SK-N-SH (cell line): Measurements from ENCODE around the gene FANCL. TPM values are rescaled to one million over a fixed set of nuclear protein-coding genes. Genes with fewer than 3 reads are reported as not detected.
"Not testable (repeated sequence)": the region's sequence is repeated elsewhere in the genome, so short reads cannot be mapped to it uniquely, and the experiment has no call there.

Source experiments
- CTCF ChIA-PET: fragments of 300-600, 350-600 bp; formaldehyde crosslinking; extraction: SDS; loops from one replicate; lab custom pipeline; 2021; lab: Yijun Ruan, JAX
- POLR2A ChIA-PET: fragments of 350-600 bp; sonication (Branson Sonifier 250); formaldehyde crosslinking; extraction: SDS; loops from one replicate; lab custom pipeline; 2020; ENCODE audit warnings: antibody characterized with exemption, inconsistent platforms; lab: Yijun Ruan, JAX
- DNase-seq: peaks from one replicate; pipeline ENCODE4 v3.0.0; 2012
- H2AFZ ChIP-seq: fragments of 200-600 bp; sonication (generic); 2 replicates; pipeline ENCODE4 v1.8.1; 2016; ENCODE audit warnings: antibody characterized with exemption, mild to moderate bottlenecking, low read depth
- H3F3A ChIP-seq: fragments of 200-600 bp; sonication (generic); replicated peaks from 2 replicates; pipeline ENCODE3; 2016; ENCODE audit warnings: antibody characterized with exemption, mild to moderate bottlenecking; ENCODE audit not compliant: insufficient read depth
- H3K27ac ChIP-seq, 2 experiments: fragments of 200-500 bp in 1 of 2; fragments of 200-600 bp in 1 of 2; sonication (Bioruptor generic) in 1 of 2; sonication (generic), shearing (Covaris generic) in 1 of 2; 2 replicates each; pipeline versions ENCODE4 v1.5.1 to v1.6.1; 2014 to 2016; ENCODE audit warnings: low read depth in 2 of 2, inconsistent platforms in 1 of 2, low read length in 1 of 2, mild to moderate bottlenecking in 1 of 2, mixed read lengths in 1 of 2
- H3K27me3 ChIP-seq: fragments of 200-600 bp; sonication (generic), shearing (Covaris generic); 2 replicates; pipeline ENCODE4 v1.6.1; 2016; ENCODE audit warnings: mixed run types; ENCODE audit not compliant: insufficient read depth
- H3K36me3 ChIP-seq, 2 experiments: fragments of 200-500 bp in 1 of 2; fragments of 200-600 bp in 1 of 2; sonication (Bioruptor generic) in 1 of 2; sonication (generic) in 1 of 2; replicated peaks in 1 of 2; 2 replicates each; pipeline versions ENCODE3 to v1.5.1; 2014 to 2016; ENCODE audit warnings: low read length in 1 of 2, mild to moderate bottlenecking in 1 of 2; ENCODE audit not compliant: insufficient read depth in 2 of 2, control insufficient read depth in 1 of 2
- H3K4me1 ChIP-seq, 2 experiments: fragments of 200-500 bp in 1 of 2; fragments of 200-600 bp in 1 of 2; sonication (Bioruptor generic) in 1 of 2; sonication (generic), shearing (Covaris generic) in 1 of 2; 2 replicates each; pipeline versions ENCODE4 v1.5.1 to v1.6.1; 2014 to 2016; ENCODE audit warnings: low read depth in 1 of 2, low read length in 1 of 2, mixed run types in 1 of 2; ENCODE audit not compliant: insufficient read depth in 2 of 2, control insufficient read depth in 1 of 2
- H3K4me2 ChIP-seq: fragments of 200-600 bp; sonication (generic), shearing (Covaris generic); 2 replicates; pipeline ENCODE4 v1.6.1; 2017; ENCODE audit warnings: mixed run types
- H3K4me3 ChIP-seq, 2 experiments: fragments of 200-500 bp in 1 of 2; fragments of 200-600 bp in 1 of 2; sonication (Bioruptor generic) in 1 of 2; sonication (generic), shearing (Covaris generic) in 1 of 2; 2 replicates each; pipeline versions ENCODE4 v1.5.1 to v1.8.1; 2014 to 2016; ENCODE audit warnings: low read depth in 2 of 2, inconsistent platforms in 1 of 2, low read length in 1 of 2, mild to moderate bottlenecking in 1 of 2, mixed read lengths in 1 of 2, moderate library complexity in 1 of 2
- H3K79me2 ChIP-seq: fragments of 200-600 bp; sonication (generic); 2 replicates; pipeline ENCODE4 v1.8.1; 2017; ENCODE audit warnings: mild to moderate bottlenecking; ENCODE audit not compliant: insufficient read depth
- H3K9ac ChIP-seq: fragments of 200-600 bp; sonication (generic); 2 replicates; pipeline ENCODE4 v1.6.1; 2017; ENCODE audit warnings: mixed run types
- H3K9me2 ChIP-seq: fragments of 200-600 bp; sonication (generic); 2 replicates; pipeline ENCODE4 v1.6.1; 2017; ENCODE audit warnings: mixed run types
- H3K9me3 ChIP-seq: fragments of 200-600 bp; sonication (generic); 2 replicates; pipeline ENCODE4 v1.6.1; 2017; ENCODE audit warnings: mixed run types, mild to moderate bottlenecking, moderate library complexity
- H4K20me1 ChIP-seq: fragments of 200-600 bp; sonication (generic); 2 replicates; pipeline ENCODE4 v1.6.1; 2017; ENCODE audit warnings: mild to moderate bottlenecking, mixed run types; ENCODE audit not compliant: insufficient read depth
- CHD2 ChIP-seq: fragments of 150-350 bp; IDR thresholded peaks from 2 replicates; pipeline ENCODE4 v1.6.1; 2018; ENCODE audit warnings: low read length; ENCODE audit not compliant: partially characterized antibody
- ELF1 ChIP-seq: IDR thresholded peaks from 2 replicates; pipeline ENCODE4 v1.4.0; 2012
- EP300 ChIP-seq, 2 experiments: IDR thresholded peaks; 2 replicates each; pipeline versions ENCODE4 v1.4.0 to v1.6.1; 2012; ENCODE audit warnings: borderline replicate concordance in 1 of 2, low read depth in 1 of 2, low read length in 1 of 2
- FOXJ3 ChIP-seq: sonication (generic); formaldehyde crosslinking; IDR thresholded peaks from 2 replicates; pipeline ENCODE4 v1.5.1; 2020; ENCODE audit warnings: mild to moderate bottlenecking, missing genetic modification reagents
- FOXM1 ChIP-seq: IDR thresholded peaks from 2 replicates; pipeline ENCODE4 v1.4.0; 2012; ENCODE audit warnings: low read depth, mild to moderate bottlenecking
- GABPA ChIP-seq: IDR thresholded peaks from 2 replicates; pipeline ENCODE4 v1.4.0; 2012; ENCODE audit warnings: low read depth, mild to moderate bottlenecking
- GATA2 ChIP-seq: sonication (generic); formaldehyde crosslinking; IDR thresholded peaks from 2 replicates; pipeline ENCODE4 v1.5.0; 2020; ENCODE audit warnings: mild to moderate bottlenecking, missing genetic modification reagents
- JUND ChIP-seq: IDR thresholded peaks from 2 replicates; pipeline ENCODE4 v1.4.0; 2012
- MEF2A ChIP-seq: IDR thresholded peaks from 2 replicates; pipeline ENCODE4 v1.4.0; 2012; ENCODE audit warnings: low read depth, borderline replicate concordance
- NFIC ChIP-seq: IDR thresholded peaks from 2 replicates; pipeline ENCODE4 v1.4.0; 2012; ENCODE audit warnings: borderline replicate concordance
- NRF1 ChIP-seq: IDR thresholded peaks from 2 replicates; pipeline ENCODE4 v1.6.1; 2012; ENCODE audit warnings: low read depth, mild to moderate bottlenecking, low read length
- POLR2AphosphoS5 ChIP-seq: IDR thresholded peaks from 2 replicates; pipeline ENCODE4 v1.6.1; 2012; ENCODE audit warnings: low read depth, low read length
- RFX5 ChIP-seq: IDR thresholded peaks from 2 replicates; pipeline ENCODE4 v1.6.1; 2012; ENCODE audit warnings: mild to moderate bottlenecking, improper control_type of control experiment, low read length
- SIN3A ChIP-seq: IDR thresholded peaks from 2 replicates; pipeline ENCODE4 v1.6.1; 2012; ENCODE audit warnings: low read depth, mild to moderate bottlenecking, low read length, moderate library complexity, borderline replicate concordance
- TAF1 ChIP-seq: IDR thresholded peaks from 2 replicates; pipeline ENCODE4 v1.6.1; 2012; ENCODE audit warnings: low read depth, mild to moderate bottlenecking, low read length, moderate library complexity, borderline replicate concordance
- TCF12 ChIP-seq: IDR thresholded peaks from 2 replicates; pipeline ENCODE4 v1.4.0; 2012
- TEAD4 ChIP-seq: IDR thresholded peaks from 2 replicates; pipeline ENCODE4 v1.4.0; 2012; ENCODE audit warnings: mild to moderate bottlenecking, borderline replicate concordance; ENCODE audit not compliant: insufficient read depth
- WGBS: methylation state at CpG from one replicate; pipeline ENCODE4 v1.1.6; 2017; ENCODE audit warnings: low lambda C conversion rate; 5-methylcytosine and 5-hydroxymethylcytosine counted together
- polyA plus RNA-seq, 3 experiments: library from polyadenylated mRNA; depleted of rRNA; stranded (reverse); fragments of >200 nt; gene quantifications; 2 replicates each; pipeline ENCODE4 v1.2.3, GENCODE V29; 2012
- TF ChIP-seq, protein P1 (sequence below): fragments of 200-600 bp; sonication (generic); IDR thresholded peaks from 2 replicates; pipeline ENCODE4 v1.6.1; 2017; ENCODE audit warnings: antibody characterized with exemption, mild to moderate bottlenecking, moderate library complexity
- TF ChIP-seq, protein P2 (sequence below): IDR thresholded peaks from 2 replicates; pipeline ENCODE4 v1.4.0; 2012; ENCODE audit warnings: low read depth
- TF ChIP-seq, protein P3 (sequence below): fragments of 150-350 bp; IDR thresholded peaks from 2 replicates; pipeline ENCODE4 v1.6.1; 2016; ENCODE audit warnings: mild to moderate bottlenecking, low read depth, low read length

Gene FANCL
- polyA plus RNA-seq, 1 of the 3 experiments (the other 2 are of a cell fraction) = 11.8 TPM

DNA sequence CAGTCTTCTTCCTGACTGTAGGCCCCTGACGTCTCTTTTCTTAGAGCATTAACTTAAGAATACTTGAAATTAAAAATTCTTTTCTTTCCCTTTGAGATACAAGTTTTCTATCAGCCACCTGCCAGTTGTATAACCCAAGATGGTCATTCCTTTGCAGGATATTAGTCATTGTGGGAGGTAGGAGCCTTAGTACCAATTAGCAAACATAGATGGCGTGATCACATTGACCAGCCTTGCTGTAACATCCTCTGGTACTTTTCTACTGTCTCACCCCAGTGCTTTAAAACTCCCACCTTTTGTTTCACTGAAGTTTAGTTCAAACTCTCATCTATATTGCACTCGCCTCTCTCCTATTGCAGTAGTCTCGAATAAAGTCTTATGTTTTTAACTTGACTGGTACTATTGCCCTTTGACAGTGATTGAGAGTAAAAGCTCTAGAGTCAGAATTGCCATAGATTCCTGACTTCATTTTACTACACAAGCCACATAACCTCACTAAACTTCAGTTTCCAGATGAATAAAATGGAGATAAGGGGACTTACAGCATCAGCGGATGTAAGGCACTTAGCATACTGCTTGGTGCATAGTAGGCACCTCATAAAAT, 120.4 kb downstream of the FANCL start:
- CTCF ChIA-PET = interaction anchor here (0.8 to 1.2 kb wide), 4 partner anchors 8 to 215 kb away, joined by 3 read pairs; no protein-coding TSS in a partner anchor
- Histone ChIP-seq H3K9me3 (no peaks in the 10 kb centered on the region), H3F3A (no peaks in the 10 kb centered on the region), H3K27ac (no peak overlapping the region), H2AFZ (no peak overlapping the region), H4K20me1 (no peaks in the 10 kb centered on the region), H3K4me1 (no peaks in the 10 kb centered on the region), H3K4me3 (no peak overlapping the region), H3K9ac (no peak overlapping the region), H3K9me2 (no peaks in the 10 kb centered on the region), H3K79me2 (no peaks in the 10 kb centered on the region), H3K4me2 (no peak overlapping the region), H3K36me3 (no peaks in the 10 kb centered on the region), H3K27me3 (no peaks in the 10 kb centered on the region)
- TF ChIP-seq FOXM1 = no peak
- TF ChIP-seq TAF1 = no peak
- TF ChIP-seq MEF2A = no peak
- TF ChIP-seq CHD2 = no peak
- TF ChIP-seq NRF1 = no peak
- TF ChIP-seq TCF12 = no peak
- TF ChIP-seq FOXJ3 = no peak
- TF ChIP-seq NFIC = no peak
- no peak for TF ChIP-seq JUND
- TF ChIP-seq POLR2AphosphoS5 = no peak
- TF ChIP-seq TEAD4 = no peak
- no peak for TF ChIP-seq GABPA
- no peak for TF ChIP-seq SIN3A
- TF ChIP-seq GATA2 = no peak
- TF ChIP-seq, protein P1, sequence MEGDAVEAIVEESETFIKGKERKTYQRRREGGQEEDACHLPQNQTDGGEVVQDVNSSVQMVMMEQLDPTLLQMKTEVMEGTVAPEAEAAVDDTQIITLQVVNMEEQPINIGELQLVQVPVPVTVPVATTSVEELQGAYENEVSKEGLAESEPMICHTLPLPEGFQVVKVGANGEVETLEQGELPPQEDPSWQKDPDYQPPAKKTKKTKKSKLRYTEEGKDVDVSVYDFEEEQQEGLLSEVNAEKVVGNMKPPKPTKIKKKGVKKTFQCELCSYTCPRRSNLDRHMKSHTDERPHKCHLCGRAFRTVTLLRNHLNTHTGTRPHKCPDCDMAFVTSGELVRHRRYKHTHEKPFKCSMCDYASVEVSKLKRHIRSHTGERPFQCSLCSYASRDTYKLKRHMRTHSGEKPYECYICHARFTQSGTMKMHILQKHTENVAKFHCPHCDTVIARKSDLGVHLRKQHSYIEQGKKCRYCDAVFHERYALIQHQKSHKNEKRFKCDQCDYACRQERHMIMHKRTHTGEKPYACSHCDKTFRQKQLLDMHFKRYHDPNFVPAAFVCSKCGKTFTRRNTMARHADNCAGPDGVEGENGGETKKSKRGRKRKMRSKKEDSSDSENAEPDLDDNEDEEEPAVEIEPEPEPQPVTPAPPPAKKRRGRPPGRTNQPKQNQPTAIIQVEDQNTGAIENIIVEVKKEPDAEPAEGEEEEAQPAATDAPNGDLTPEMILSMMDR = no peak
- no peak for TF ChIP-seq RFX5
- TF ChIP-seq EP300 (IDR thresholded peaks at IDR 0.05; ENCODE audit: borderline replicate concordance in 1 of 2, low read depth in 1 of 2, low read length in 1 of 2) = no peak
- TF ChIP-seq, protein P2, sequence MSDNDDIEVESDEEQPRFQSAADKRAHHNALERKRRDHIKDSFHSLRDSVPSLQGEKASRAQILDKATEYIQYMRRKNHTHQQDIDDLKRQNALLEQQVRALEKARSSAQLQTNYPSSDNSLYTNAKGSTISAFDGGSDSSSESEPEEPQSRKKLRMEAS = no peak
- TF ChIP-seq, protein P3, sequence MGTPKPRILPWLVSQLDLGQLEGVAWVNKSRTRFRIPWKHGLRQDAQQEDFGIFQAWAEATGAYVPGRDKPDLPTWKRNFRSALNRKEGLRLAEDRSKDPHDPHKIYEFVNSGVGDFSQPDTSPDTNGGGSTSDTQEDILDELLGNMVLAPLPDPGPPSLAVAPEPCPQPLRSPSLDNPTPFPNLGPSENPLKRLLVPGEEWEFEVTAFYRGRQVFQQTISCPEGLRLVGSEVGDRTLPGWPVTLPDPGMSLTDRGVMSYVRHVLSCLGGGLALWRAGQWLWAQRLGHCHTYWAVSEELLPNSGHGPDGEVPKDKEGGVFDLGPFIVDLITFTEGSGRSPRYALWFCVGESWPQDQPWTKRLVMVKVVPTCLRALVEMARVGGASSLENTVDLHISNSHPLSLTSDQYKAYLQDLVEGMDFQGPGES = no peak
- no peak for TF ChIP-seq ELF1
- 76% methylated on average over 5 of the region's 5 CpGs for WGBS
- no peak for DNase-seq
- POLR2A ChIA-PET = no interaction called here

DNA sequence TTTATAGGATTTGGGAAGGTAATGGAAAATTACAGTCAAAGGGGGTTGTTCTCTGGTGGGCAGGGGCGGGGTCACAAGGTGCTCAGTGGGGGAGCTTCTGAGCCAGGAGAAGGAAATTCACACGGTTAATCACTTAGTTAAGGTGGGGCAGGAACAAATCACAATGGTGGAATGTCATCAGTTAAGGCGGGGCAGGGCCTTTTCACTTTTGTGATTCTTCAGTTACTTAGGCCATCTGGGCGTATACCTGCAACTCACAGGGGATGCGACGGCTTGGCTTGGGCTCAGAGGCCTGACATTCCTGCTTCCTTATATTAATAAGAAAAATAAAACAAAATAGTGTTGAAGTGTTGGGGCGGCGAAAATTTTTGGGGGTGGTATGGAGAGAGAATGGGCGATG, 127.6 kb downstream of the FANCL start:
- H3K79me2 ChIP-seq, H3K9ac ChIP-seq, H3F3A ChIP-seq, H3K27ac ChIP-seq, H3K4me2 ChIP-seq, H3K9me2 ChIP-seq, POLR2A ChIA-PET, CTCF ChIA-PET, H3K4me3 ChIP-seq, H3K27me3 ChIP-seq, H2AFZ ChIP-seq, DNase-seq, H4K20me1 ChIP-seq, H3K9me3 ChIP-seq, H3K36me3 ChIP-seq, H3K4me1 ChIP-seq: not testable (repeated sequence)
- 78% methylated on average over 9 of the region's 9 CpGs for WGBS
